Uterus (tissue), 4 donors: ENCODE data around the gene INSC. TPM values are rescaled to one million over a fixed set of nuclear protein-coding genes. Genes with fewer than 3 reads are reported as not detected.

Experiments used
- DNase-seq, 2 donors: peaks; one replicate each; pipeline ENCODE4 v3.0.0-alpha.2; 2019 to 2020
- H3K27ac ChIP-seq, 2 donors: fragments of 200-600 bp; sonication (generic); 1 replicate in 1 of 2; 2 replicates in 1 of 2; pipeline ENCODE4 v1.5.1; 2016 to 2018
- H3K27me3 ChIP-seq, 2 donors: fragments of 200-600 bp; sonication (generic); one replicate each; pipeline ENCODE4 v1.5.1; 2018 to 2019; ENCODE audit warnings: control low read depth in 1 of 2
- H3K36me3 ChIP-seq, 2 donors: fragments of 200-600 bp; sonication (generic); one replicate each; pipeline ENCODE4 v1.5.1; 2019; ENCODE audit warnings: control low read depth in 1 of 2
- H3K4me1 ChIP-seq, 2 donors: fragments of 200-600 bp; sonication (generic); one replicate each; pipeline ENCODE4 v1.5.1; 2018 to 2019; ENCODE audit warnings: control low read depth in 1 of 2
- H3K4me3 ChIP-seq, 2 donors: fragments of 200-600 bp; sonication (generic); 1 replicate in 1 of 2; 2 replicates in 1 of 2; pipeline ENCODE4 v1.5.1; 2018 to 2019; ENCODE audit warnings: mild to moderate bottlenecking in 1 of 2
- H3K9me3 ChIP-seq, 2 donors: fragments of 200-600 bp; sonication (generic); one replicate each; pipeline ENCODE4 v1.5.1; 2019; ENCODE audit warnings: control low read depth in 1 of 2
- POLR2A ChIP-seq, 2 donors: fragments of 450-650 bp; IDR thresholded peaks; one replicate each; pipeline ENCODE4 v1.6.1; 2016; ENCODE audit warnings: antibody characterized with exemption in 2 of 2, mild to moderate bottlenecking in 1 of 2, moderate library complexity in 1 of 2
- intact Hi-C: fragments of 100-400 bp; cut with DNase I; formaldehyde crosslinking; loops from one replicate; pipeline ENCODE4 v1.15.1; 2023; ENCODE audit warnings: low total_unique reads
- total RNA-seq, 4 donors: library from RNA; depleted of rRNA in 3 of 4; stranded (reverse); fragments of >200 nt in 3 of 4; gene quantifications; one replicate each; pipeline versions ENCODE4 v1.1.0 to v1.2.4, GENCODE V29; 2014 to 2023
- TF ChIP-seq, protein P1 (sequence below), 4 experiments: fragments of 200-600 bp in 2 of 4; fragments of 450-650 bp in 2 of 4; sonication (generic) in 2 of 4; IDR thresholded peaks; one replicate each; pipeline ENCODE4 v1.5.1; 2016 to 2019; ENCODE audit warnings: antibody characterized with exemption in 4 of 4, mild to moderate bottlenecking in 2 of 4, moderate library complexity in 1 of 4
- donor health status: DM: yes; HTN: yes; CAD: no.

The INSC gene
- total RNA-seq, 4 donors from 2014 or later: 0.24 to 2.6 TPM; not detected in 2

DNA sequence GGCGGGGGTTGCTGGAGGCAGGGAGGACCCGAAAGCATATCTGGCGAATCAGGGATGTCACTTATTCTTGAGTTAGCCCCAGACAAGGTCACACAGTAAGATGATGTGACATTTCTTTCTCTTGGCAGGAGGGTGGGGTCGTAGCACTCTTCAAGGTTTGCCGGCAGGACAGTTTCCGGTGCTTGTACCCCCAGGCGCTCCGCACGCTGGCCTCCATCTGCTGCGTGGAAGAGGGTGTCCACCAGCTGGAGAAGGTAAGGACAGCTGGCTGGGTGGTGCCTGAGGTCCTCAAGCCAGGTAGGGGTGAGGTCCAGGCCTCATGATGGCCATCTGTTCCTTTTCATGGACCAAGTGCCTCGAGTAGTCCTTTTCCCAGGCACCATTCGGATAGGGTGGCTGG is 86.0 kb downstream of the INSC start:
- Histone ChIP-seq H3K4me3 (no peak overlapping the region), H3K9me3 (no peaks in the 10 kb centered on the region), H3K27ac (no peak overlapping the region), H3K27me3 (no peaks in the 10 kb centered on the region), H3K4me1 (no peaks in the 10 kb centered on the region), H3K36me3 (no peaks in the 10 kb centered on the region)
- DNase-seq: no peak
- TF ChIP-seq, protein P1, sequence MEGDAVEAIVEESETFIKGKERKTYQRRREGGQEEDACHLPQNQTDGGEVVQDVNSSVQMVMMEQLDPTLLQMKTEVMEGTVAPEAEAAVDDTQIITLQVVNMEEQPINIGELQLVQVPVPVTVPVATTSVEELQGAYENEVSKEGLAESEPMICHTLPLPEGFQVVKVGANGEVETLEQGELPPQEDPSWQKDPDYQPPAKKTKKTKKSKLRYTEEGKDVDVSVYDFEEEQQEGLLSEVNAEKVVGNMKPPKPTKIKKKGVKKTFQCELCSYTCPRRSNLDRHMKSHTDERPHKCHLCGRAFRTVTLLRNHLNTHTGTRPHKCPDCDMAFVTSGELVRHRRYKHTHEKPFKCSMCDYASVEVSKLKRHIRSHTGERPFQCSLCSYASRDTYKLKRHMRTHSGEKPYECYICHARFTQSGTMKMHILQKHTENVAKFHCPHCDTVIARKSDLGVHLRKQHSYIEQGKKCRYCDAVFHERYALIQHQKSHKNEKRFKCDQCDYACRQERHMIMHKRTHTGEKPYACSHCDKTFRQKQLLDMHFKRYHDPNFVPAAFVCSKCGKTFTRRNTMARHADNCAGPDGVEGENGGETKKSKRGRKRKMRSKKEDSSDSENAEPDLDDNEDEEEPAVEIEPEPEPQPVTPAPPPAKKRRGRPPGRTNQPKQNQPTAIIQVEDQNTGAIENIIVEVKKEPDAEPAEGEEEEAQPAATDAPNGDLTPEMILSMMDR (IDR thresholded peaks at IDR 0.05): no peak
- no peak for TF ChIP-seq POLR2A (IDR thresholded peaks at IDR 0.05)
- intact Hi-C loops: no loop called here

DNA sequence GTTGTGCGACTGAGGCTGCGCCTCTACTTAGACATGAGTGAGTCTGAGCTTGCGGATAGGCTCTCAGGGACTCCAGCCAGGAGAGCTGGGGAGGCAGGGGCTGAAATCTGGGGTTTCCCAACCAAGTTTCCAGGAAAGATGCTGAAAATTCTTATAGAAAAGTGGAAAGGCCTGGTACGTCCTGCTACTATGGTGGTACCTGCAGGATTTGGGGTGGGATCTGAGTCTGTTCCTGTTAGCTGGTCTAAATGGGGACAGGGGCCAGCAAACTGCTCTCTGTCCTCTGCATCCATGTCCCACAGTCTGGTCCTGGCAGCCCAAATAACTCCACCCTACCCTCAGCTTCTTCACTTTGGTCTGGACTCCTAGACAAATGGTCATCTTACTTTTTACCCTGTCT is 86.9 kb downstream of the INSC start:
- H3K9me3 ChIP-seq: no peaks in the 10 kb centered on the region
- intact Hi-C loops: no loop called here
- no peaks in the 10 kb centered on the region for H3K36me3 ChIP-seq

DNA sequence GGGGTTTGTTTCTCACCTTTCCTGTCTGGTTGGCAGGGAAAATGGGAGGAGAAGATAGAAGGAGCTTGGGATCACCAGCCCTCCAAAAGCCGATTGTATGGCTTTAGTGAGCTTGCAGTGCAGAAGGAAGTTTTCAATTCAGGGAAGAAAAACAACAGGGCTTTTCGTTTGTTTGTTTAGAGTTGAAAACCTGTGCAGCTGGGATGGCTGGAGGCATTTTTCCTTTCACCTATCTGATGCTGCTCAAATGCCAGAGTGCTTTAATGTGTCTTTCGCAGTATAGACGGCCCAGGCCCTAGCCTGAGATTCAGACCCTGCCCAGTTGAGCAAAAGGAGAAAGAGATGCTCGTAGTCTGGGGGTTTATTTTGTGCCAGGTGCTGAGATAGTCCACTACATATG is 87.9 kb downstream of the INSC start:
- no peaks in the 10 kb centered on the region for H3K27me3 ChIP-seq
- H3K9me3 ChIP-seq: no peaks in the 10 kb centered on the region
- intact Hi-C loops: no loop called here
- no peaks in the 10 kb centered on the region for H3K4me1 ChIP-seq
- no peaks in the 10 kb centered on the region for H3K36me3 ChIP-seq
- DNase-seq: no peak
- H3K27ac ChIP-seq: no peak overlapping the region
- H3K4me3 ChIP-seq: no peak overlapping the region
- TF ChIP-seq POLR2A (IDR thresholded peaks at IDR 0.05): no peak
- TF ChIP-seq, protein P1 (IDR thresholded peaks at IDR 0.05): no peak

More for the DNA sequence above, 86.9 kb downstream of the INSC start:
- DNase-seq: no peak
- no peaks in the 10 kb centered on the region for H3K4me1 ChIP-seq
- H3K27me3 ChIP-seq: no peaks in the 10 kb centered on the region
- no peak for TF ChIP-seq POLR2A (IDR thresholded peaks at IDR 0.05)
- TF ChIP-seq, protein P1 (IDR thresholded peaks at IDR 0.05): no peak
- H3K27ac ChIP-seq: no peak overlapping the region
- H3K4me3 ChIP-seq: no peak overlapping the region

DNA sequence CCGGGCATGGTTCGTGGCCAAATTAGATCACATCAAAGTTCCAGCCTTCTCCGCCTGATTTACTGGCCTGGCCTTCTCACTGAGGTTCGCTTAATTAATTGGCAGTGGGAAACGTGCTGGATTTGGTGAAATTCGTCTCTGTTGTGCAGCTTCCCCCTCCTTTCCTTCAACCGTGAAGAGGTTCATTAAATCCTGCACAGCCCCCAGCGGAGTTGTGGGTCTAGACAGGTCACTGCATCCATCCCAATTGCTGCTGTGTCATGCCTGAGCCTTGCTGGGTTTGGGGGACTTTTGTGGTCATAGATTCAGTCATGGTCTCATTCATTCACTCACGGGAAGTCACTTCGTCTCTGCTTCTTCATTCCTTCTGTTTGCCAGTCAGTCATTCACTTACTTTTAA is 90.0 kb downstream of the INSC start:
- no peaks in the 10 kb centered on the region for H3K36me3 ChIP-seq
- no peaks in the 10 kb centered on the region for H3K27me3 ChIP-seq
- TF ChIP-seq, protein P1 (IDR thresholded peaks at IDR 0.05): no peak
- TF ChIP-seq POLR2A (IDR thresholded peaks at IDR 0.05): no peak
- no peak for DNase-seq
- no peaks in the 10 kb centered on the region for H3K9me3 ChIP-seq
- H3K4me3 ChIP-seq: no peak overlapping the region
- H3K4me1 ChIP-seq: no peaks in the 10 kb centered on the region
- H3K27ac ChIP-seq: no peak overlapping the region
- intact Hi-C loops: no loop called here

DNA sequence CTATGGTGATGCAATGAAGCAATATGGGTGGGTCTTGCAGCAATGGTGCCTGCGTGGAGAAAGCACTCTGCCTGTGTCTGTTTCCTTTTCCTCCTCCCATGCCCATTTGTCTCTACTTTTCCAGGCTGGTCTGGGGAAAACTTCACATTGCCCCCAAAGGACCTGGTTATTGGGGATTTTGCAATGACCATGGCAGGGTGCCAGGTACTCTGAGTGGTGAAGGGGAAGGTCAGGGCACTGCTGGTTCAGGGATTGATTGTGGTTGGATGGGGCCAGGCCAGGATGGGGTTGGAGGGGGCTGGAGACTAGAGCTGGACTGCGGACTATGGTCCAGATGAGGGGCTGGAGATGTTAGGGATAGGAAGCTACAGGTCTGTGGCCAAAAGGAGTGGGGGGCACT is 92.1 kb downstream of the INSC start:
- intact Hi-C loops: no loop called here
- Histone ChIP-seq H3K36me3 (no peaks in the 10 kb centered on the region), H3K9me3 (no peaks in the 10 kb centered on the region), H3K4me1 (no peaks in the 10 kb centered on the region), H3K27me3 (no peaks in the 10 kb centered on the region), H3K4me3 (no peak overlapping the region), H3K27ac (no peak overlapping the region)
- TF ChIP-seq, protein P1 (IDR thresholded peaks at IDR 0.05): no peak
- TF ChIP-seq POLR2A (IDR thresholded peaks at IDR 0.05): no peak
- DNase-seq: no peak
